Loucy (cell line): ENCODE measurements around the gene GPR6.

Experiments
- H2AFZ ChIP-seq: fragments of 200-600 bp; sonication (generic); 2 replicates; pipeline ENCODE4 v1.6.0; 2016; ENCODE audit warnings: antibody characterized with exemption, mild to moderate bottlenecking, low read length, moderate library complexity
- H3F3A ChIP-seq: fragments of 200-600 bp; 2 replicates; pipeline ENCODE4 v1.6.0; 2016; ENCODE audit warnings: antibody characterized with exemption, low read depth, mild to moderate bottlenecking
- H3K27me3 ChIP-seq: fragments of 200-600 bp; sonication (generic); 2 replicates; pipeline ENCODE4 v1.6.1; 2014; ENCODE audit warnings: low read length, mild to moderate bottlenecking; ENCODE audit not compliant: insufficient read depth, poor library complexity, severe bottlenecking
- H3K36me3 ChIP-seq: fragments of 200-600 bp; sonication (generic); 2 replicates; pipeline ENCODE4 v1.6.1; 2016; ENCODE audit warnings: low read length; ENCODE audit not compliant: insufficient read depth
- H3K4me1 ChIP-seq: fragments of 200-600 bp; sonication (generic); 2 replicates; pipeline ENCODE4 v1.5.1; 2014; ENCODE audit warnings: low read length, mild to moderate bottlenecking; ENCODE audit not compliant: insufficient read depth, poor library complexity, severe bottlenecking
- H3K4me2 ChIP-seq: fragments of 200-600 bp; sonication (generic); 2 replicates; pipeline ENCODE4 v1.6.0; 2014; ENCODE audit warnings: antibody characterized with exemption, low read length, low read depth, mild to moderate bottlenecking; ENCODE audit not compliant: poor library complexity, severe bottlenecking
- H3K4me3 ChIP-seq: fragments of 200-600 bp; sonication (generic); 2 replicates; pipeline ENCODE4 v1.5.1; 2014; ENCODE audit warnings: low read length, mild to moderate bottlenecking, mixed read lengths; ENCODE audit not compliant: poor library complexity, severe bottlenecking
- H3K79me2 ChIP-seq: fragments of 200-600 bp; sonication (generic); 2 replicates; pipeline ENCODE4 v1.6.1; 2014; ENCODE audit warnings: low read length; ENCODE audit not compliant: insufficient read depth
- H3K9ac ChIP-seq: fragments of 200-600 bp; sonication (generic); 2 replicates; pipeline ENCODE4 v1.6.0; 2014; ENCODE audit warnings: mild to moderate bottlenecking, low read depth, low read length, moderate library complexity; ENCODE audit not compliant: poor library complexity, severe bottlenecking
- H3K9me2 ChIP-seq: fragments of 200-600 bp; sonication (generic); replicated peaks from 2 replicates; pipeline ENCODE4 v1.6.1; 2016; ENCODE audit warnings: low read depth, low read length, mixed read lengths
- H3K9me3 ChIP-seq: fragments of 200-600 bp; sonication (generic); 2 replicates; pipeline ENCODE4 v1.6.1; 2014; ENCODE audit warnings: mild to moderate bottlenecking, antibody characterized with exemption, low read length, low read depth; ENCODE audit not compliant: insufficient read depth
- H4K20me1 ChIP-seq: fragments of 200-600 bp; sonication (generic); 2 replicates; pipeline ENCODE4 v1.6.0; 2014; ENCODE audit warnings: antibody characterized with exemption, low read length, mild to moderate bottlenecking; ENCODE audit not compliant: insufficient read depth, poor library complexity, severe bottlenecking
- EZH2phosphoT487 ChIP-seq: fragments of 200-600 bp; IDR thresholded peaks from 2 replicates; pipeline ENCODE4 v1.6.1; 2018; ENCODE audit warnings: antibody characterized with exemption, mild to moderate bottlenecking, moderate library complexity, borderline replicate concordance
- TF ChIP-seq, protein P1 (sequence below): fragments of 200-600 bp; sonication (generic); conservative IDR thresholded peaks from 2 replicates; pipeline ENCODE4 v1.5.1; 2014; ENCODE audit warnings: mild to moderate bottlenecking, antibody characterized with exemption, low read length

GPR6 gene

DNA sequence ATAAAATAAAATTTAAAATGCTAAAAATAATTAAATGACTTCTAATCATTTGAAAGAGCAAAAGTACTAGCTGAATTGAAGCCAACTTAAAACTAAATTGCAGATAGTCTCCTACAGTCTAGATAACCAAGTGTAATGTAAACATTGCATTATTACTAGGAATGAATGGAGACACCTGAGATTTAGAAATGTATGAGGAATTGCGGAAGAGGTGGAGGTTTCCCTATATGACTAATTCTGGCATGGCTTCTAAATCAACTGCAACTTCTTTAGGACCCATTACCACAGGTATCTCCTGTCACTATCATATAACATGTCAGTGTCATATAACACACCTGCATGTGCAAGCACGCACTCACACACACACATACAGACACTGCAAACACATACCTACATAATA, 13.2 kb upstream of the GPR6 start:
- no peak overlapping the region for H3K4me3 ChIP-seq
- H3K9me3 ChIP-seq: no peaks in the 10 kb centered on the region
- no peaks in the 10 kb centered on the region for H4K20me1 ChIP-seq
- no peak overlapping the region for H3K4me2 ChIP-seq
- H3K9ac ChIP-seq: no peak overlapping the region
- H2AFZ ChIP-seq: no peak overlapping the region
- no peaks in the 10 kb centered on the region for H3F3A ChIP-seq
- H3K36me3 ChIP-seq: no peaks in the 10 kb centered on the region
- TF ChIP-seq EZH2phosphoT487: no peak
- TF ChIP-seq, protein P1, sequence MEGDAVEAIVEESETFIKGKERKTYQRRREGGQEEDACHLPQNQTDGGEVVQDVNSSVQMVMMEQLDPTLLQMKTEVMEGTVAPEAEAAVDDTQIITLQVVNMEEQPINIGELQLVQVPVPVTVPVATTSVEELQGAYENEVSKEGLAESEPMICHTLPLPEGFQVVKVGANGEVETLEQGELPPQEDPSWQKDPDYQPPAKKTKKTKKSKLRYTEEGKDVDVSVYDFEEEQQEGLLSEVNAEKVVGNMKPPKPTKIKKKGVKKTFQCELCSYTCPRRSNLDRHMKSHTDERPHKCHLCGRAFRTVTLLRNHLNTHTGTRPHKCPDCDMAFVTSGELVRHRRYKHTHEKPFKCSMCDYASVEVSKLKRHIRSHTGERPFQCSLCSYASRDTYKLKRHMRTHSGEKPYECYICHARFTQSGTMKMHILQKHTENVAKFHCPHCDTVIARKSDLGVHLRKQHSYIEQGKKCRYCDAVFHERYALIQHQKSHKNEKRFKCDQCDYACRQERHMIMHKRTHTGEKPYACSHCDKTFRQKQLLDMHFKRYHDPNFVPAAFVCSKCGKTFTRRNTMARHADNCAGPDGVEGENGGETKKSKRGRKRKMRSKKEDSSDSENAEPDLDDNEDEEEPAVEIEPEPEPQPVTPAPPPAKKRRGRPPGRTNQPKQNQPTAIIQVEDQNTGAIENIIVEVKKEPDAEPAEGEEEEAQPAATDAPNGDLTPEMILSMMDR: no peak
- peaks cover 17% of the 10 kb centered on the region for H3K4me1 ChIP-seq
- H3K79me2 ChIP-seq: no peaks in the 10 kb centered on the region
- H3K27me3 ChIP-seq: no peaks in the 10 kb centered on the region
- H3K9me2 ChIP-seq: no peaks in the 10 kb centered on the region

DNA sequence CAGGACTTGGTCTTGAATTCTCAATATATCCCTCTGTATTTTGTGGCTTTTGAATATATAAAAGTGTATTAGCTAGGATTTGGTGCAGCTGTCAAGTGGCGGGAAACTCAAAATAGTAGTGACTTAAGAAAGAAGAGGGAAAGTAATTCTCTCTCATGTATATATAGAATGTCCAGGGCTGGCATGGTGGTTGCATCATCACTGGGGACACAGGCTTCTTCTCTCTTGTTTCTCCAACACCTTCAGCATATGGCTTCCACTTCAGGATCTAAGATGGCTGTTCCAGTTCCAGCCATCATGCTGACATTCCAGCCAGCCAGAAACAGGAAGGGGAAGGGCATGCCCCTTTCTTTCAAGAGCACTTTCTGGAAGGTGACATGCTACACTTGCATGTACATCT, 11.8 kb upstream of the GPR6 start:
- H2AFZ ChIP-seq: no peak overlapping the region
- no peak overlapping the region for H3K4me3 ChIP-seq
- H3K4me2 ChIP-seq: no peak overlapping the region
- no peaks in the 10 kb centered on the region for H3F3A ChIP-seq
- H3K9me3 ChIP-seq: no peaks in the 10 kb centered on the region
- H3K4me1 ChIP-seq: peaks cover 14% of the 10 kb centered on the region
- H3K27me3 ChIP-seq: no peaks in the 10 kb centered on the region
- TF ChIP-seq, protein P1: no peak
- no peak for TF ChIP-seq EZH2phosphoT487
- H3K9me2 ChIP-seq: no peaks in the 10 kb centered on the region
- no peak overlapping the region for H3K9ac ChIP-seq
- no peaks in the 10 kb centered on the region for H4K20me1 ChIP-seq
- no peaks in the 10 kb centered on the region for H3K79me2 ChIP-seq
- H3K36me3 ChIP-seq: no peaks in the 10 kb centered on the region

DNA sequence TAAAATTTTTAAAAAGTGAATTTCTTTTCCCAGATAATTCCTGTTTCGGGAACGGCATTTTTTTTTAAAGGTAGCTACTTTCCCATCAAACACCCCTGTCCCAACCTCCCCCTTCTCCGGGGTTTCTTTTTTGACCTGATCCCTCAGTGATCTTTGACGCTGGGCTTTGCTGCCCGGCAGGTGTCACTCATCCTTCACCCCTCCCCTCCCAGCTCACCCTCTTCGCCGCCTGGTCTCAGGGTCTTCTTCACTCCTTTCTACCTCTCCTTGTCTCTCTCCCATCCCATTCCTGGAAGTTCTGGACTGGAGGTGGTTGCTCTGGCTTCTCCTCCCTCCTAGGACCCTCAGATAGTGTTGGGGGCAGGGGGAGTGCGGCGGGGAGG, 329 bp upstream of the GPR6 start:
- Histone ChIP-seq H3K36me3 (no peaks in the 10 kb centered on the region), H3K27me3 (no peaks in the 10 kb centered on the region), H3K9me3 (no peaks in the 10 kb centered on the region), H3K4me1 (no peaks in the 10 kb centered on the region), H3K4me2 (no peak overlapping the region), H3K79me2 (no peaks in the 10 kb centered on the region), H3F3A (no peaks in the 10 kb centered on the region), H4K20me1 (no peaks in the 10 kb centered on the region), H2AFZ (no peak overlapping the region), H3K9me2 (no peaks in the 10 kb centered on the region), H3K9ac (no peak overlapping the region), H3K4me3 (no peak overlapping the region)
- no peak for TF ChIP-seq EZH2phosphoT487
